ENCODE results near the gene NRXN3. TPM values are rescaled to one million over a fixed set of nuclear protein-coding genes. Genes with fewer than 3 reads are reported as not detected.

Gene NRXN3
- total and polyA plus RNA-seq, 2 experiments from 2014 or later, result 1.0 to 1.8 TPM

DNA sequence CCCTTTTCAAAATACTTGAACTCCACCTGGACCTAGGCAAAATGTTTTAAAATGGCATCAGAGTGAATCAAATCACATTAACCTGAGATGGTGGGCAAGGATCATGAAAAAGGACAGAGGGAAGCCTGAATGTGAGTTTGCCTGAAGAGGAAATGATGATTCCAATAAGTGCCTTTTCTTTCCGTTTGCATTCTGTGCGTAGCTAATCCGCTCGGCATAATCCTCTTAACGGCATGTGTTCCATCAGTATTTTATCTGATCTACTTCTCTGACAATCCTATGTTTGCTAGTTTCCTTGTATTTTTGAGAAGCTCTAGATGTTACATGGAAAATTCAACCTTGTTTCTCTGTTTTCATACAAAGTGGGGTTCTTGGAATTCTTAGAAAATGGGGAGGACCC lies 354.6 kb downstream of the NRXN3 start:
- TF ChIP-seq, protein P1, sequence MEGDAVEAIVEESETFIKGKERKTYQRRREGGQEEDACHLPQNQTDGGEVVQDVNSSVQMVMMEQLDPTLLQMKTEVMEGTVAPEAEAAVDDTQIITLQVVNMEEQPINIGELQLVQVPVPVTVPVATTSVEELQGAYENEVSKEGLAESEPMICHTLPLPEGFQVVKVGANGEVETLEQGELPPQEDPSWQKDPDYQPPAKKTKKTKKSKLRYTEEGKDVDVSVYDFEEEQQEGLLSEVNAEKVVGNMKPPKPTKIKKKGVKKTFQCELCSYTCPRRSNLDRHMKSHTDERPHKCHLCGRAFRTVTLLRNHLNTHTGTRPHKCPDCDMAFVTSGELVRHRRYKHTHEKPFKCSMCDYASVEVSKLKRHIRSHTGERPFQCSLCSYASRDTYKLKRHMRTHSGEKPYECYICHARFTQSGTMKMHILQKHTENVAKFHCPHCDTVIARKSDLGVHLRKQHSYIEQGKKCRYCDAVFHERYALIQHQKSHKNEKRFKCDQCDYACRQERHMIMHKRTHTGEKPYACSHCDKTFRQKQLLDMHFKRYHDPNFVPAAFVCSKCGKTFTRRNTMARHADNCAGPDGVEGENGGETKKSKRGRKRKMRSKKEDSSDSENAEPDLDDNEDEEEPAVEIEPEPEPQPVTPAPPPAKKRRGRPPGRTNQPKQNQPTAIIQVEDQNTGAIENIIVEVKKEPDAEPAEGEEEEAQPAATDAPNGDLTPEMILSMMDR (conservative IDR thresholded peaks at IDR 0.05; ENCODE audit: low read depth in 2 of 2), result no peak
- TF ChIP-seq, protein P2, sequence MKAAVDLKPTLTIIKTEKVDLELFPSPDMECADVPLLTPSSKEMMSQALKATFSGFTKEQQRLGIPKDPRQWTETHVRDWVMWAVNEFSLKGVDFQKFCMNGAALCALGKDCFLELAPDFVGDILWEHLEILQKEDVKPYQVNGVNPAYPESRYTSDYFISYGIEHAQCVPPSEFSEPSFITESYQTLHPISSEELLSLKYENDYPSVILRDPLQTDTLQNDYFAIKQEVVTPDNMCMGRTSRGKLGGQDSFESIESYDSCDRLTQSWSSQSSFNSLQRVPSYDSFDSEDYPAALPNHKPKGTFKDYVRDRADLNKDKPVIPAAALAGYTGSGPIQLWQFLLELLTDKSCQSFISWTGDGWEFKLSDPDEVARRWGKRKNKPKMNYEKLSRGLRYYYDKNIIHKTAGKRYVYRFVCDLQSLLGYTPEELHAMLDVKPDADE (IDR thresholded peaks at IDR 0.05), result no peak
- TF ChIP-seq CREB1 (CRISPR knock-in tag; IDR thresholded peaks at IDR 0.05; ENCODE audit: low read depth), result no peak
- TF ChIP-seq ZNF114 (CRISPR knock-in tag; IDR thresholded peaks at IDR 0.05), result no peak
- TF ChIP-seq EZH2phosphoT487 (IDR thresholded peaks at IDR 0.05; ENCODE audit: unreplicated experiment), result no peak
- TF ChIP-seq, protein P3, sequence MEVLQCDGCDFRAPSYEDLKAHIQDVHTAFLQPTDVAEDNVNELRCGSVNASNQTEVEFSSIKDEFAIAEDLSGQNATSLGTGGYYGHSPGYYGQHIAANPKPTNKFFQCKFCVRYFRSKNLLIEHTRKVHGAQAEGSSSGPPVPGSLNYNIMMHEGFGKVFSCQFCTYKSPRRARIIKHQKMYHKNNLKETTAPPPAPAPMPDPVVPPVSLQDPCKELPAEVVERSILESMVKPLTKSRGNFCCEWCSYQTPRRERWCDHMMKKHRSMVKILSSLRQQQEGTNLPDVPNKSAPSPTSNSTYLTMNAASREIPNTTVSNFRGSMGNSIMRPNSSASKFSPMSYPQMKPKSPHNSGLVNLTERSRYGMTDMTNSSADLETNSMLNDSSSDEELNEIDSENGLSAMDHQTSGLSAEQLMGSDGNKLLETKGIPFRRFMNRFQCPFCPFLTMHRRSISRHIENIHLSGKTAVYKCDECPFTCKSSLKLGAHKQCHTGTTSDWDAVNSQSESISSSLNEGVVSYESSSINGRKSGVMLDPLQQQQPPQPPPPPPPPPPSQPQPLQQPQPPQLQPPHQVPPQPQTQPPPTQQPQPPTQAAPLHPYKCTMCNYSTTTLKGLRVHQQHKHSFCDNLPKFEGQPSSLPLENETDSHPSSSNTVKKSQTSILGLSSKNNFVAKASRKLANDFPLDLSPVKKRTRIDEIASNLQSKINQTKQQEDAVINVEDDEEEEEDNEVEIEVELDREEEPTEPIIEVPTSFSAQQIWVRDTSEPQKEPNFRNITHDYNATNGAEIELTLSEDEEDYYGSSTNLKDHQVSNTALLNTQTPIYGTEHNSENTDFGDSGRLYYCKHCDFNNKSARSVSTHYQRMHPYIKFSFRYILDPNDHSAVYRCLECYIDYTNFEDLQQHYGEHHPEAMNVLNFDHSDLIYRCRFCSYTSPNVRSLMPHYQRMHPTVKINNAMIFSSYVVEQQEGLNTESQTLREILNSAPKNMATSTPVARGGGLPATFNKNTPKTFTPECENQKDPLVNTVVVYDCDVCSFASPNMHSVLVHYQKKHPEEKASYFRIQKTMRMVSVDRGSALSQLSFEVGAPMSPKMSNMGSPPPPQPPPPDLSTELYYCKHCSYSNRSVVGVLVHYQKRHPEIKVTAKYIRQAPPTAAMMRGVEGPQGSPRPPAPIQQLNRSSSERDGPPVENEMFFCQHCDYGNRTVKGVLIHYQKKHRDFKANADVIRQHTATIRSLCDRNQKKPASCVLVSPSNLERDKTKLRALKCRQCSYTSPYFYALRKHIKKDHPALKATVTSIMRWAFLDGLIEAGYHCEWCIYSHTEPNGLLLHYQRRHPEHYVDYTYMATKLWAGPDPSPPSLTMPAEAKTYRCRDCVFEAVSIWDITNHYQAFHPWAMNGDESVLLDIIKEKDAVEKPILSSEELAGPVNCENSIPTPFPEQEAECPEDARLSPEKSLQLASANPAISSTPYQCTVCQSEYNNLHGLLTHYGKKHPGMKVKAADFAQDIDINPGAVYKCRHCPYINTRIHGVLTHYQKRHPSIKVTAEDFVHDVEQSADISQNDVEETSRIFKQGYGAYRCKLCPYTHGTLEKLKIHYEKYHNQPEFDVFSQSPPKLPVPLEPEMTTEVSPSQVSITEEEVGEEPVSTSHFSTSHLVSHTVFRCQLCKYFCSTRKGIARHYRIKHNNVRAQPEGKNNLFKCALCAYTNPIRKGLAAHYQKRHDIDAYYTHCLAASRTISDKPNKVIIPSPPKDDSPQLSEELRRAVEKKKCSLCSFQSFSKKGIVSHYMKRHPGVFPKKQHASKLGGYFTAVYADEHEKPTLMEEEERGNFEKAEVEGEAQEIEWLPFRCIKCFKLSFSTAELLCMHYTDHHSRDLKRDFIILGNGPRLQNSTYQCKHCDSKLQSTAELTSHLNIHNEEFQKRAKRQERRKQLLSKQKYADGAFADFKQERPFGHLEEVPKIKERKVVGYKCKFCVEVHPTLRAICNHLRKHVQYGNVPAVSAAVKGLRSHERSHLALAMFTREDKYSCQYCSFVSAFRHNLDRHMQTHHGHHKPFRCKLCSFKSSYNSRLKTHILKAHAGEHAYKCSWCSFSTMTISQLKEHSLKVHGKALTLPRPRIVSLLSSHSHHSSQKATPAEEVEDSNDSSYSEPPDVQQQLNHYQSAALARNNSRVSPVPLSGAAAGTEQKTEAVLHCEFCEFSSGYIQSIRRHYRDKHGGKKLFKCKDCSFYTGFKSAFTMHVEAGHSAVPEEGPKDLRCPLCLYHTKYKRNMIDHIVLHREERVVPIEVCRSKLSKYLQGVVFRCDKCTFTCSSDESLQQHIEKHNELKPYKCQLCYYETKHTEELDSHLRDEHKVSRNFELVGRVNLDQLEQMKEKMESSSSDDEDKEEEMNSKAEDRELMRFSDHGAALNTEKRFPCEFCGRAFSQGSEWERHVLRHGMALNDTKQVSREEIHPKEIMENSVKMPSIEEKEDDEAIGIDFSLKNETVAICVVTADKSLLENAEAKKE (CRISPR knock-in tag; IDR thresholded peaks at IDR 0.05), result no peak
- TF ChIP-seq, protein P4, sequence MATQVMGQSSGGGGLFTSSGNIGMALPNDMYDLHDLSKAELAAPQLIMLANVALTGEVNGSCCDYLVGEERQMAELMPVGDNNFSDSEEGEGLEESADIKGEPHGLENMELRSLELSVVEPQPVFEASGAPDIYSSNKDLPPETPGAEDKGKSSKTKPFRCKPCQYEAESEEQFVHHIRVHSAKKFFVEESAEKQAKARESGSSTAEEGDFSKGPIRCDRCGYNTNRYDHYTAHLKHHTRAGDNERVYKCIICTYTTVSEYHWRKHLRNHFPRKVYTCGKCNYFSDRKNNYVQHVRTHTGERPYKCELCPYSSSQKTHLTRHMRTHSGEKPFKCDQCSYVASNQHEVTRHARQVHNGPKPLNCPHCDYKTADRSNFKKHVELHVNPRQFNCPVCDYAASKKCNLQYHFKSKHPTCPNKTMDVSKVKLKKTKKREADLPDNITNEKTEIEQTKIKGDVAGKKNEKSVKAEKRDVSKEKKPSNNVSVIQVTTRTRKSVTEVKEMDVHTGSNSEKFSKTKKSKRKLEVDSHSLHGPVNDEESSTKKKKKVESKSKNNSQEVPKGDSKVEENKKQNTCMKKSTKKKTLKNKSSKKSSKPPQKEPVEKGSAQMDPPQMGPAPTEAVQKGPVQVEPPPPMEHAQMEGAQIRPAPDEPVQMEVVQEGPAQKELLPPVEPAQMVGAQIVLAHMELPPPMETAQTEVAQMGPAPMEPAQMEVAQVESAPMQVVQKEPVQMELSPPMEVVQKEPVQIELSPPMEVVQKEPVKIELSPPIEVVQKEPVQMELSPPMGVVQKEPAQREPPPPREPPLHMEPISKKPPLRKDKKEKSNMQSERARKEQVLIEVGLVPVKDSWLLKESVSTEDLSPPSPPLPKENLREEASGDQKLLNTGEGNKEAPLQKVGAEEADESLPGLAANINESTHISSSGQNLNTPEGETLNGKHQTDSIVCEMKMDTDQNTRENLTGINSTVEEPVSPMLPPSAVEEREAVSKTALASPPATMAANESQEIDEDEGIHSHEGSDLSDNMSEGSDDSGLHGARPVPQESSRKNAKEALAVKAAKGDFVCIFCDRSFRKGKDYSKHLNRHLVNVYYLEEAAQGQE (IDR thresholded peaks at IDR 0.05; ENCODE audit: unreplicated experiment), result no peak
- TF ChIP-seq ZNF331 (CRISPR knock-in tag; IDR thresholded peaks at IDR 0.05; ENCODE audit: low read depth), result no peak
- no peak for TF ChIP-seq EZH2 (IDR thresholded peaks at IDR 0.05; ENCODE audit: low read depth, unreplicated experiment)
- TF ChIP-seq STAT1 (IDR thresholded peaks at IDR 0.05; ENCODE audit: unreplicated experiment), result no peak
- no peak for TF ChIP-seq POLR2AphosphoS5 (IDR thresholded peaks at IDR 0.05; ENCODE audit: low read depth)
- TF ChIP-seq NANOG (IDR thresholded peaks at IDR 0.05; ENCODE audit: borderline replicate concordance), result no peak
- TF ChIP-seq JUNB (IDR thresholded peaks at IDR 0.05; ENCODE audit: unreplicated experiment), result no peak
- Histone ChIP-seq H3K27ac (ENCODE audit: low read depth) (no peak overlapping the region), H2AFZ (no peak overlapping the region), H3K36me3 (ENCODE audit: insufficient read depth) (no peaks in the 10 kb centered on the region), H3K4me2 (no peak overlapping the region), H3F3A (replicated peaks; ENCODE audit: low read depth) (no peaks in the 10 kb centered on the region), H3K4me3 (no peak overlapping the region), H4K20me1 (replicated peaks; ENCODE audit: insufficient read depth) (no peaks in the 10 kb centered on the region), H3K79me2 (replicated peaks; ENCODE audit: insufficient read depth) (no peaks in the 10 kb centered on the region), H3K27me3 (ENCODE audit: insufficient read depth) (no peaks in the 10 kb centered on the region), H3K9me2 (ENCODE audit: insufficient read depth) (no peaks in the 10 kb centered on the region), H3K4me1 (ENCODE audit: insufficient read depth) (no peaks in the 10 kb centered on the region)
- DNase-seq (ENCODE audit: low spot score), result no peak
- Mint-ChIP-seq H3K4me3 (no peak overlapping the region), H3K27me3 (ENCODE audit: insufficient read depth, low read depth, poor library complexity) (no peaks in the 10 kb centered on the region), H3K4me1 (no peaks in the 10 kb centered on the region), H3K36me3 (ENCODE audit: low read depth) (no peaks in the 10 kb centered on the region), H3K27ac (no peak overlapping the region), H3K9me3 (no peaks in the 10 kb centered on the region)
- ATAC-seq, result no peak

All from GM23338 (cell line).